Measurements from ENCODE around the gene RDH12. TPM values are rescaled to one million over a fixed set of nuclear protein-coding genes. Genes with fewer than 3 reads are reported as not detected.

The RDH12 gene
- total RNA-seq, 1 donor from 2014 or later, result not detected

DNA sequence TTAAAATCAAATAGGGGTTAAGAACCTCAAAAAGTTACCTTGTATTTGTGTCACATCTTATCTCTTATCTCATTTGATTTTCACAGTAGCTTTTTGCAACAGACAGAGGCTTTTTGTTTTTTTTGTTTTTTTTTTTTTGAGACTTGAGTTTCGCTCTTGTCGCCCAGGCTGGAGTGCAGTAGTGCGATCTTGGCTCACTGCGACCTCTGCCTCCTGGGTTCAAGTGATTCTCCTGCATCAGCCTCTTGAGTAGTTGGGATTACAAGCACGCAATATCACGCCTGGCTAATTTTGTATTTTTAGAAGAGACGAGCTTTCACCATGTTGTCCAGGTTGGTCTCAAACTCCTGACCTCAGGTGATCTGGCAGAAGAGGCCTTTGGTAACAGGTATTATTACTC is 25.7 kb downstream of the RDH12 start:
- peaks cover 20% of the 10 kb centered on the region for H3K27me3 Mint-ChIP-seq (ENCODE audit: low read depth)
- H3K27ac Mint-ChIP-seq (ENCODE audit: unreplicated experiment), result no peak overlapping the region
- DNase-seq (ENCODE audit: low read depth, low spot score), result no peak
- H3K36me3 Mint-ChIP-seq (ENCODE audit: low read depth), result no peaks in the 10 kb centered on the region
- peaks cover 14% of the 10 kb centered on the region for H3K4me1 Mint-ChIP-seq
- TF ChIP-seq, protein P1, sequence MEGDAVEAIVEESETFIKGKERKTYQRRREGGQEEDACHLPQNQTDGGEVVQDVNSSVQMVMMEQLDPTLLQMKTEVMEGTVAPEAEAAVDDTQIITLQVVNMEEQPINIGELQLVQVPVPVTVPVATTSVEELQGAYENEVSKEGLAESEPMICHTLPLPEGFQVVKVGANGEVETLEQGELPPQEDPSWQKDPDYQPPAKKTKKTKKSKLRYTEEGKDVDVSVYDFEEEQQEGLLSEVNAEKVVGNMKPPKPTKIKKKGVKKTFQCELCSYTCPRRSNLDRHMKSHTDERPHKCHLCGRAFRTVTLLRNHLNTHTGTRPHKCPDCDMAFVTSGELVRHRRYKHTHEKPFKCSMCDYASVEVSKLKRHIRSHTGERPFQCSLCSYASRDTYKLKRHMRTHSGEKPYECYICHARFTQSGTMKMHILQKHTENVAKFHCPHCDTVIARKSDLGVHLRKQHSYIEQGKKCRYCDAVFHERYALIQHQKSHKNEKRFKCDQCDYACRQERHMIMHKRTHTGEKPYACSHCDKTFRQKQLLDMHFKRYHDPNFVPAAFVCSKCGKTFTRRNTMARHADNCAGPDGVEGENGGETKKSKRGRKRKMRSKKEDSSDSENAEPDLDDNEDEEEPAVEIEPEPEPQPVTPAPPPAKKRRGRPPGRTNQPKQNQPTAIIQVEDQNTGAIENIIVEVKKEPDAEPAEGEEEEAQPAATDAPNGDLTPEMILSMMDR (conservative IDR thresholded peaks at IDR 0.05), result no peak
- peaks cover 2% of the 10 kb centered on the region for H3K9me3 Mint-ChIP-seq
- no peak overlapping the region for H3K4me3 Mint-ChIP-seq

DNA sequence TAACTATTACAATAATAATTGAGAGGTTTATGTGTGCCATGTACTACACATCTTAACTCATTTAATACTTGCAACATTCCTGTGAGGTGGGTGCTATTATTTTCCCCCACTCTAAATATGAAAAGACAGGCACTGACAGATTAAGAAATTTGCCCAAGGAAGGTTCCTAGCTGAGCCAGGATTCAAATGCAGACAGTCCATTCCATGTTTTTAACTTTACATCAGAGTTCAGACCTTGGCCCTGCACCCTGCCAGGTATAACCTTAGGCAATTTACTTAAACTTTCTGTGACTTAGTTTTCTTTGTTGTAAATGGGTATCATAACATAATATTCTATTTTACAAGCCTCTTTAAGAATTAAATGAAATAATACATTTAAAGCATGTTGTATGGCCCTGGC is 26.6 kb downstream of the RDH12 start:
- Mint-ChIP-seq H3K4me1 (peaks cover 14% of the 10 kb centered on the region), H3K36me3 (ENCODE audit: low read depth) (no peaks in the 10 kb centered on the region), H3K9me3 (peaks cover 2% of the 10 kb centered on the region), H3K4me3 (no peak overlapping the region), H3K27ac (ENCODE audit: unreplicated experiment) (no peak overlapping the region), H3K27me3 (ENCODE audit: low read depth) (peaks cover 14% of the 10 kb centered on the region)
- TF ChIP-seq, protein P1 (conservative IDR thresholded peaks at IDR 0.05), result no peak
- DNase-seq (ENCODE audit: low read depth, low spot score), result no peak

DNA sequence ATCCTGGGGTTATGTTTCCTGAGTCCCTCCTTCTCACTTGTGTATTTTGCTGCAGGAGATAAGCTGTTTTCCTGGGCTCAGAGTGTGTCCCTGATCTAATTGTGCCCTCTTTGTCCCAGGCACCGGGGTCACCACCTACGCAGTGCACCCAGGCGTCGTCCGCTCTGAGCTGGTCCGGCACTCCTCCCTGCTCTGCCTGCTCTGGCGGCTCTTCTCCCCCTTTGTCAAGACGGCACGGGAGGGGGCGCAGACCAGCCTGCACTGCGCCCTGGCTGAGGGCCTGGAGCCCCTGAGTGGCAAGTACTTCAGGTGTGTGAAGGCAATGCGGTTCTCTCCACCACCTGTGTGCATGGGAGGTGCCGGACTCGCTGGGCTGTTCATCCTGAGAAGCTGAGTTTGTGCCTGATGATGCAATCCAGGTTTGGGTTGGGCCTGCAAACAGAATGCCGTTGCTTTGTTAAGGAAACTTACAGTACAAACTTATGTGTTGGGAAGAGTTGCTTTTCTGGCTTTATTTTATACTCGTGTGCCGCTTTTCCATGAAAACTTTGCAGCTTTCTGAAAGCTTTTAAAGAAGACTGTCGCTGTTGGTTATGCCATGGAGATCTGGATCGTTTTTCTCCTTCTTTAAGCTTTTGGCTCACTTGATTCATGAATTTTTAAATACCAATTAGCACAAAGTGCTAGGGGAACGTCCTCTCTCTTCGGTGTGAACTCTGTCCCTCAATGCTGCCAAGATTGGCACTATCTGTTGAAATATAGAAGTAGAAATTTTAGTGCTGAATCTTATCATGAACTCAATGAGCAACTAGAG is 27.6 kb downstream of the RDH12 start:
- no peak for DNase-seq (ENCODE audit: low read depth, low spot score)
- no peaks in the 10 kb centered on the region for H3K36me3 Mint-ChIP-seq (ENCODE audit: low read depth)
- H3K4me1 Mint-ChIP-seq, result peaks cover 14% of the 10 kb centered on the region
- H3K4me3 Mint-ChIP-seq, result no peak overlapping the region
- peaks cover 6% of the 10 kb centered on the region for H3K27me3 Mint-ChIP-seq (ENCODE audit: low read depth)
- TF ChIP-seq, protein P1 (conservative IDR thresholded peaks at IDR 0.05), result no peak
- H3K9me3 Mint-ChIP-seq, result peaks cover 2% of the 10 kb centered on the region
- H3K27ac Mint-ChIP-seq (ENCODE audit: unreplicated experiment), result no peak overlapping the region

DNA sequence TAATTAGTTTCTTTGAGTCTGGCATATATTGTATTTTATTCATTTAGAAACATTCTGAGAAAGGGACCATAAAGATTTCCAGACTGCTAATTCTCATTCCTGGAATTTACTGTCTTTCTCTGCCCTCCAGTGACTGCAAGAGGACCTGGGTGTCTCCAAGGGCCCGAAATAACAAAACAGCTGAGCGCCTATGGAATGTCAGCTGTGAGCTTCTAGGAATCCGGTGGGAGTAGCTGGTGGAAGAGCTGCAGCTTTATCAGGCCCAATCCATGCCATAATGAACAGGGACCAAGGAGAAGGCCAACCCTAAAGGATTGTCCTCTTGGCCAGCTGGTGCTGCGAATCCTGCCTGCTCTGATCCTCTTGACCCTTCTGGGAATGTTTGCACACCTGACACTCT is 31.9 kb downstream of the RDH12 start:
- Mint-ChIP-seq H3K9me3 (peaks cover 3% of the 10 kb centered on the region), H3K4me3 (no peak overlapping the region), H3K4me1 (peaks cover 13% of the 10 kb centered on the region), H3K36me3 (ENCODE audit: low read depth) (no peaks in the 10 kb centered on the region), H3K27me3 (ENCODE audit: low read depth) (peaks cover 4% of the 10 kb centered on the region), H3K27ac (ENCODE audit: unreplicated experiment) (no peak overlapping the region)
- TF ChIP-seq, protein P1 (conservative IDR thresholded peaks at IDR 0.05), result no peak
- DNase-seq (ENCODE audit: low read depth, low spot score), result no peak

DNA sequence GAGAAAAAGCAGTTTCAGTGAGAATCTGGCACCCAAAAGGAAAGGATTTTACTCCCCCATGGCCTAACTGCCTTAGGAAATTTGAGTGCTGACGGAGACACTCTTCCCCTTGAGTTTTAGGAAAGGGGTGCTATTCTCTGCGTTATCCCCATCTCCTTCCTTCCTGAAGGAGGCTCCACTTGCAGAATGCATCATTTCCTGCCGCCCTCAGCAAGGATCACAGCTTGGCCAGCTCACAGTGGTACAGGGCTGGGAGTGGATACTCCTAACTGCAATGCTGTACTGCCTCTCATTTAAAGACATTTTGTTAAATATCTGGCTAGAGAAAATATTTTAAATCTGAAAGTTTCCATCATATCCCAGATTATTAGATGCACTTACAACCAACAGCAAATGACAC is 33.0 kb downstream of the RDH12 start:
- peaks cover 4% of the 10 kb centered on the region for H3K4me1 Mint-ChIP-seq
- DNase-seq (ENCODE audit: low read depth, low spot score), result no peak
- H3K9me3 Mint-ChIP-seq, result peaks cover 3% of the 10 kb centered on the region
- H3K27ac Mint-ChIP-seq (ENCODE audit: unreplicated experiment), result no peak overlapping the region
- no peak overlapping the region for H3K4me3 Mint-ChIP-seq
- H3K27me3 Mint-ChIP-seq (ENCODE audit: low read depth), result peaks cover 3% of the 10 kb centered on the region
- no peaks in the 10 kb centered on the region for H3K36me3 Mint-ChIP-seq (ENCODE audit: low read depth)
- TF ChIP-seq, protein P1 (conservative IDR thresholded peaks at IDR 0.05), result no peak
